Psoas muscle (tissue), 8 donors: ENCODE data around the gene ETV1. TPM values are rescaled to one million over a fixed set of nuclear protein-coding genes. Genes with fewer than 3 reads are reported as not detected.

ENCODE experiments used
- ATAC-seq, 4 donors: fragments of 200-7000 bp; cut with Tn5 transposase; one replicate each; pipeline ENCODE4 v1.9.1; 2020; ENCODE audit warnings: moderate library complexity in 3 of 4, mild to moderate bottlenecking in 2 of 4
- DNase-seq, 2 donors: peaks; one replicate each; pipeline ENCODE4 v3.0.0-alpha.2; 2020
- H3K27ac ChIP-seq: fragments of 200-600 bp; one replicate; pipeline ENCODE4 v1.8.0; 2022
- H3K27me3 ChIP-seq, 3 donors: fragments of 200-600 bp in 1 of 3; one replicate each; pipeline versions ENCODE4 v1.6.1 to v1.8.0; 2013 to 2022; ENCODE audit warnings: low read length in 2 of 3, mild to moderate bottlenecking in 2 of 3, moderate library complexity in 1 of 3; ENCODE audit not compliant: insufficient read depth in 3 of 3
- H3K36me3 ChIP-seq, 2 donors: fragments of 200-600 bp in 1 of 2; one replicate each; pipeline versions ENCODE4 v1.6.1 to v1.8.0; 2013 to 2022; ENCODE audit warnings: low read depth in 1 of 2, mild to moderate bottlenecking in 1 of 2, moderate library complexity in 1 of 2; ENCODE audit not compliant: insufficient read depth in 1 of 2
- H3K4me1 ChIP-seq: fragments of 200-600 bp; one replicate; pipeline ENCODE4 v1.8.0; 2022
- H3K4me3 ChIP-seq: fragments of 200-600 bp; one replicate; pipeline ENCODE4 v1.8.0; 2022; ENCODE audit warnings: mild to moderate bottlenecking
- H3K9me3 ChIP-seq: fragments of 200-600 bp; one replicate; pipeline ENCODE4 v1.8.0; 2022
- CTCF ChIP-seq: fragments of 200-600 bp; IDR thresholded peaks from one replicate; pipeline ENCODE4 v1.8.0; 2022; ENCODE audit warnings: antibody characterized with exemption
- WGBS, 3 donors: extraction: QIAGEN DNeasy Blood & Tissue Kit; methylation state at CpG; one replicate each; pipeline versions ENCODE4 v1.1.6 to v1.1.7; 2013; 5-methylcytosine and 5-hydroxymethylcytosine counted together
- intact Hi-C, 2 donors: fragments of 100-400 bp; cut with DNase I; formaldehyde crosslinking; loops; one replicate each; pipeline versions ENCODE4 v1.11.0 to v1.14.2; 2022
- polyA plus RNA-seq, 3 donors: library from polyadenylated mRNA; stranded (reverse); fragments of 200-250 nt; gene quantifications; one replicate each; pipeline ENCODE4 v1.2.3, GENCODE V29; 2013
- total RNA-seq, 4 donors: library from RNA; stranded (reverse); fragmentation: NEBNext Ultra II Directional in 2 of 4; extraction: Animal tissue kit (Norgen Biotek cat#: 25700) in 2 of 4; gene quantifications; one replicate each; pipeline versions ENCODE4 v1.2.1 to v1.2.4, GENCODE V29; 2021 to 2023
- donor health status: healthy with polysubstance abuse.
- donor health status: DM: no; HTN: no; CAD: no; lungs with moderate emphysema.
- donor health status: Bipolar disorder and iron deficiency.
- donor health status: healthy.
- donor health status: DM: yes; HTN: yes; CAD: no.
- donor health status: DM: no; HTN: no; CAD: no.
- donor health status: DM: no; HTN: no; CAD: no.
- donor health status: DM: yes; HTN: yes; CAD: no.

ETV1 gene
- total and polyA plus RNA-seq, 7 donors: 0.20 to 3.8 (median 0.95) TPM

DNA sequence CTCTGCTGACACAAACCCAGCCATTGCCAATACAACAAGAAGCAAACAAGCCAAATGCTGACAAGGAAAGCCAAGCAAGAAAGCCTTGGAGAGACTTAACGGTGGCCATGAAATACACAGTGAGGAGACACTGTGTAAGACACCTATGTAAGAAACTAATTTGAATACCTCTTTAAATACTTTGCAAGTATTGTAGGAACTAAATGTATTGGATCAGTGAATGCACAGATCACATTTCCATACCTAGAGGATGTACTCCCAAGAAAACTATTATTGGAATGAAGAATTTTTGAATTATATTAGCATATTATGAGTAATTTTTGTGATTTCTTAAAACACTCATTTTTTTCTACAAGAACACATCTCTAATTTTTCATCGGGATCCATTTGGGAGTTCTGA is 34.0 kb downstream of the ETV1 start:
- H3K9me3 ChIP-seq: no peaks in the 10 kb centered on the region
- intact Hi-C loops: no loop called here
- H3K27ac ChIP-seq: no peak overlapping the region
- WGBS, 3 donors: 43 to 63% (median 49%) methylated on average over 2 of the region's 2 CpGs
- no peak for TF ChIP-seq CTCF
- no peaks in the 10 kb centered on the region for H3K27me3 ChIP-seq
- no peaks in the 10 kb centered on the region for H3K4me1 ChIP-seq
- no peak overlapping the region for H3K4me3 ChIP-seq
- DNase-seq (no peak), ATAC-seq (no peak)
- H3K36me3 ChIP-seq: no peaks in the 10 kb centered on the region

GRCh38 chr7:13953368-13953767 is 36.1 kb downstream of the ETV1 start:
- intact Hi-C loops: no loop called here
- no peak for TF ChIP-seq CTCF
- no peak for ATAC-seq
- WGBS, 3 donors: 74 to 87% (median 77%) methylated on average over 3 of the region's 3 CpGs
- Histone ChIP-seq H3K4me3 (no peak overlapping the region), H3K4me1 (no peaks in the 10 kb centered on the region), H3K27me3 (no peaks in the 10 kb centered on the region), H3K27ac (no peak overlapping the region), H3K36me3 (no peaks in the 10 kb centered on the region), H3K9me3 (no peaks in the 10 kb centered on the region)
- DNase-seq: no peak

GRCh38 chr7:13952921-13953320 is 36.5 kb downstream of the ETV1 start:
- intact Hi-C loops: no loop called here
- TF ChIP-seq CTCF: no peak
- H3K9me3 ChIP-seq: no peaks in the 10 kb centered on the region
- no peaks in the 10 kb centered on the region for H3K36me3 ChIP-seq
- H3K27ac ChIP-seq: no peak overlapping the region
- no peaks in the 10 kb centered on the region for H3K27me3 ChIP-seq
- no peak overlapping the region for H3K4me3 ChIP-seq
- no peaks in the 10 kb centered on the region for H3K4me1 ChIP-seq
- DNase-seq (no peak), ATAC-seq (no peak)
- WGBS, 3 donors: 19 to 43% (median 29%) methylated on average over 2 of the region's 2 CpGs

DNA sequence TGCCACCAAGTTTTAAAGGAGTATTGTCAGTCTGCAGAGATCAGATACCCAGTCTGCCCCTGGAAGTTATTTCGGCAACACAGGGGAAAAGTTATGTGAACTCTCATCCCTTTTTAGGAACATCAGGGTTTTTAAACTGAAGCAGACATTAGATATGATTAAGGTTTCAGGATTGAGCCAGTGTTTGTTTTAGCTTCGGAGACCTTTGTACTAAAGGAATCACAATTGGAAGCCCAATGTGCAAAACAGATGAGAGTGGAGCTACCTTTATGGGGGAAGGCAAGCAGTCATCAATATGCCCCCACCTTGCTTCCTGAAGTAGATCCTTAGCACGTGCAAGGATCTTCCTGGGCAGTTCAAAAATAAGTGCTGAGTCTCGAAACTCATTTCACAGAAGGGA is 39.5 kb downstream of the ETV1 start:
- Histone ChIP-seq H3K4me3 (no peak overlapping the region), H3K27me3 (no peaks in the 10 kb centered on the region), H3K36me3 (no peaks in the 10 kb centered on the region), H3K4me1 (no peaks in the 10 kb centered on the region), H3K9me3 (no peaks in the 10 kb centered on the region), H3K27ac (no peak overlapping the region)
- 68 to 80% (median 75%) methylated on average over 4 of the region's 4 CpGs for WGBS, 3 donors
- intact Hi-C loops: no loop called here
- ATAC-seq (no peak), DNase-seq (no peak)
- TF ChIP-seq CTCF: no peak

DNA sequence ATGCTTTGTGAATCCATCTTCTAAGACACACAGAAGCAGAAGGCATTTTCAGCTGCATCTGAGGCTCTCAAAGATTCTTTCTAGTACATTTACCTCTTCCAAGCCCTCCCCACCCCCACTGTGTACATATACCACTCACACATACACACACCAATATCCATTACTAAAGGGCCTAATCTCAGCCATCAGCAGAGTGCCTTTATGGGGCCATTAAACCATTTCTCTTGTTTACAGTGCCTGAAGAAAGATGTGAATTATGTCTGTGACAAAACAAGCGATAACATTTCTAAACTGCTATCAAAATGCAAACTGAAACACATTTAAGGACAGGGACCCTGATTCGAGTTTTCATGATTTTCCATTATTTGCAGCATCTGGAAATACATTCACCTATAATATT is 40.0 kb downstream of the ETV1 start:
- WGBS, 3 donors: 82 to 85% (median 84%) methylated on average over 2 of the region's 2 CpGs
- DNase-seq: no peak

More for the DNA sequence above, 40.0 kb downstream of the ETV1 start:
- no peaks in the 10 kb centered on the region for H3K27me3 ChIP-seq
- no peaks in the 10 kb centered on the region for H3K9me3 ChIP-seq
- no peaks in the 10 kb centered on the region for H3K36me3 ChIP-seq
- intact Hi-C loops: no loop called here
- no peak for ATAC-seq
- H3K4me1 ChIP-seq: no peaks in the 10 kb centered on the region
- H3K27ac ChIP-seq: no peak overlapping the region
- H3K4me3 ChIP-seq: no peak overlapping the region
- no peak for TF ChIP-seq CTCF
